ENCODE results near the gene IGSF6.
"Not testable (repeated sequence)": the region's sequence is repeated elsewhere in the genome, so short reads cannot be mapped to it uniquely, and the experiment has no call there.

DNA sequence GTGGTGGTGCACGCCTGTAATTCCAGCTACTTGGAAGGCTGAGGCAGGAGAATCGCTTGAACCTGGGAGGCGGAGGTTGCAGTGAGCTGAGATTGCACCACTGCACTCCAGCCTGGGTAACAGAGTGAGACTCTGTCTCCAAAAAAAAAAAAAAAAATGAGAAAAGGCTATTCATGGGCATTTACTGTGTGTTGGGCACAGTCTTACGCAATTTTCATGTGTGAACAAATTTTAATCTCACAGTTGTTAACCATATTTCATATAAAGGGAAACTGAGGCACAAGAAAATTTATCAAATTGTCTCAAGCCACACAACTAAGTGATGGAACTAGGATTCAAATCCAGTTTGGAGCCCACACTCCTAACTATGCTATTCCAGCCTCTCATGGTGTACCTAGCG, 28.3 kb upstream of the IGSF6 start:
- TF ChIP-seq, protein P1, sequence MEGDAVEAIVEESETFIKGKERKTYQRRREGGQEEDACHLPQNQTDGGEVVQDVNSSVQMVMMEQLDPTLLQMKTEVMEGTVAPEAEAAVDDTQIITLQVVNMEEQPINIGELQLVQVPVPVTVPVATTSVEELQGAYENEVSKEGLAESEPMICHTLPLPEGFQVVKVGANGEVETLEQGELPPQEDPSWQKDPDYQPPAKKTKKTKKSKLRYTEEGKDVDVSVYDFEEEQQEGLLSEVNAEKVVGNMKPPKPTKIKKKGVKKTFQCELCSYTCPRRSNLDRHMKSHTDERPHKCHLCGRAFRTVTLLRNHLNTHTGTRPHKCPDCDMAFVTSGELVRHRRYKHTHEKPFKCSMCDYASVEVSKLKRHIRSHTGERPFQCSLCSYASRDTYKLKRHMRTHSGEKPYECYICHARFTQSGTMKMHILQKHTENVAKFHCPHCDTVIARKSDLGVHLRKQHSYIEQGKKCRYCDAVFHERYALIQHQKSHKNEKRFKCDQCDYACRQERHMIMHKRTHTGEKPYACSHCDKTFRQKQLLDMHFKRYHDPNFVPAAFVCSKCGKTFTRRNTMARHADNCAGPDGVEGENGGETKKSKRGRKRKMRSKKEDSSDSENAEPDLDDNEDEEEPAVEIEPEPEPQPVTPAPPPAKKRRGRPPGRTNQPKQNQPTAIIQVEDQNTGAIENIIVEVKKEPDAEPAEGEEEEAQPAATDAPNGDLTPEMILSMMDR (conservative IDR thresholded peaks at IDR 0.05; ENCODE audit: low read length): not testable (repeated sequence)
- not testable (repeated sequence) for TF ChIP-seq EZH2phosphoT487 (IDR thresholded peaks at IDR 0.05; ENCODE audit: borderline replicate concordance, low read depth, low read length)

Data from OCI-LY7 (cell line).